Activated B cell treated with CpG ODN at 0.5 μM for 24 hours (primary cell): ENCODE measurements around the gene STX17. TPM values are rescaled to one million over a fixed set of nuclear protein-coding genes. Genes with fewer than 3 reads are reported as not detected.
"Not testable (repeated sequence)": the region's sequence is repeated elsewhere in the genome, so short reads cannot be mapped to it uniquely, and the experiment has no call there.

Source experiments
- ATAC-seq: fragments of 200-7000 bp; cut with Tn5 transposase; one replicate; pipeline ENCODE4 v1.10.0; 2021; ENCODE audit warnings: low read depth, mild to moderate bottlenecking, moderate library complexity
- CTCF ChIA-PET: fragments of 350-600 bp; sonication (Branson Sonifier 250); formaldehyde crosslinking; loops from one replicate; lab custom pipeline; 2021; ENCODE audit warnings: antibody characterized with exemption; lab: Charles Lee
- POLR2A ChIA-PET: fragments of 350-600 bp; sonication (Branson Sonifier 250); formaldehyde crosslinking; loops from one replicate; lab custom pipeline; 2021; ENCODE audit warnings: antibody characterized with exemption; lab: Charles Lee
- DNase-seq: peaks from one replicate; pipeline ENCODE4 v3.0.0; 2022
- H3K27ac Mint-ChIP-seq: one replicate; pipeline ENCODE4 v1.8.0; 2020; ENCODE audit warnings: mixed read lengths
- H3K27me3 Mint-ChIP-seq: one replicate; pipeline ENCODE4 v1.8.0; 2021; ENCODE audit warnings: mixed read lengths
- H3K36me3 Mint-ChIP-seq: one replicate; pipeline ENCODE4 v1.8.0; 2021; ENCODE audit warnings: low read depth, mixed read lengths
- H3K4me1 Mint-ChIP-seq: one replicate; pipeline ENCODE4 v1.8.0; 2021; ENCODE audit warnings: mixed read lengths
- H3K4me3 Mint-ChIP-seq: one replicate; pipeline ENCODE4 v1.8.0; 2020; ENCODE audit warnings: mild to moderate bottlenecking, mixed read lengths
- H3K9me3 Mint-ChIP-seq: one replicate; pipeline ENCODE4 v1.8.0; 2020; ENCODE audit warnings: mixed read lengths
- intact Hi-C: fragments of 100-400 bp; cut with micrococcal nuclease; formaldehyde crosslinking; loops from one replicate; pipeline ENCODE4 v1.15.1; 2024
- total RNA-seq: library from RNA; stranded (reverse); gene quantifications from 2 replicates; pipeline ENCODE4 v1.2.3, GENCODE V29; 2022
- TF ChIP-seq, protein P1 (sequence below): fragments of 200-600 bp; IDR thresholded peaks from one replicate; pipeline ENCODE4 v1.8.0; 2022; ENCODE audit warnings: antibody characterized with exemption, mild to moderate bottlenecking

STX17 gene
- 32.2 and 39.2 TPM in 2 replicates for total RNA-seq

GRCh38 chr9:99906403-99907207 is at the start of gene STX17:
TSS of gene STX17 (plus strand) at chr9:99906654. CDS start at chr9:99915240, 8,586 bp downstream.
- TF ChIP-seq, protein P1, sequence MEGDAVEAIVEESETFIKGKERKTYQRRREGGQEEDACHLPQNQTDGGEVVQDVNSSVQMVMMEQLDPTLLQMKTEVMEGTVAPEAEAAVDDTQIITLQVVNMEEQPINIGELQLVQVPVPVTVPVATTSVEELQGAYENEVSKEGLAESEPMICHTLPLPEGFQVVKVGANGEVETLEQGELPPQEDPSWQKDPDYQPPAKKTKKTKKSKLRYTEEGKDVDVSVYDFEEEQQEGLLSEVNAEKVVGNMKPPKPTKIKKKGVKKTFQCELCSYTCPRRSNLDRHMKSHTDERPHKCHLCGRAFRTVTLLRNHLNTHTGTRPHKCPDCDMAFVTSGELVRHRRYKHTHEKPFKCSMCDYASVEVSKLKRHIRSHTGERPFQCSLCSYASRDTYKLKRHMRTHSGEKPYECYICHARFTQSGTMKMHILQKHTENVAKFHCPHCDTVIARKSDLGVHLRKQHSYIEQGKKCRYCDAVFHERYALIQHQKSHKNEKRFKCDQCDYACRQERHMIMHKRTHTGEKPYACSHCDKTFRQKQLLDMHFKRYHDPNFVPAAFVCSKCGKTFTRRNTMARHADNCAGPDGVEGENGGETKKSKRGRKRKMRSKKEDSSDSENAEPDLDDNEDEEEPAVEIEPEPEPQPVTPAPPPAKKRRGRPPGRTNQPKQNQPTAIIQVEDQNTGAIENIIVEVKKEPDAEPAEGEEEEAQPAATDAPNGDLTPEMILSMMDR, result no peak

DNA sequence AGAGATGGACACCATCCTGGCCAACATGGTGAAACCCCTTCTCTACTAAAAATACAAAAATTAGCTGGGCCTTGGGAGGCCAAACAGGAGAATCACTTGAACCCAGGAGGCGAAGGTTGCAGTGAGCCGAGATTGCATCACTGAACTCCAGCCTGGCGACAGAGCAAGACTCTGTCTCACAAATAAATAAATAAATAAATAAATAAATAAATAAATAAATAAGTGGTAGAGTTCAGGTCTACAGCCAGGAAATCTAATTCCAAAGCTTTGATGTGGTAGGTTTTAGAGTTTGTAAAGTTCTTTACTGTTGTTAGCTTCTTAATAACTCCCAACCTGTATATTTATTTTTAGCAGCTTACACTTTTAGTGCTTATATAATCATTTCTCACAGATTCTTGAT is 48.9 kb upstream of the STX17 start:
- H3K4me1 Mint-ChIP-seq, ATAC-seq, H3K9me3 Mint-ChIP-seq, H3K27ac Mint-ChIP-seq, H3K27me3 Mint-ChIP-seq, DNase-seq, H3K4me3 Mint-ChIP-seq: not testable (repeated sequence)
- ChIA-PET POLR2A (interaction anchor here (0.5 kb wide), 1 partner anchor 232 kb away, joined by 3 read pairs; no protein-coding TSS in a partner anchor), CTCF (interaction anchor here (0.6 kb wide), 1 partner anchor 695 kb away, joined by 3 read pairs; no protein-coding TSS in a partner anchor)
- intact Hi-C loops, result loop anchor here (10.0 kb wide), 1 partner anchor 53 kb away; no protein-coding TSS in a partner anchor
- peaks cover 42% of the 10 kb centered on the region for H3K36me3 Mint-ChIP-seq

More at GRCh38 chr9:99906403-99907207, at the start of gene STX17:
- peak; percentile 87 for ATAC-seq
- Mint-ChIP-seq H3K36me3 (peaks cover 8% of the 10 kb centered on the region), H3K27ac (peak within 1 kb of the TSS; percentile 95), H3K4me1 (peaks cover 17% of the 10 kb centered on the region), H3K4me3 (peak within 1 kb of the TSS; percentile 98), H3K9me3 (no peaks in the 10 kb centered on the region), H3K27me3 (no peaks in the 10 kb centered on the region)
- ChIA-PET CTCF (interaction anchor here (0.7 to 1.1 kb wide), 2 partner anchors 82 to 1049 kb away, joined by 3 to 4 read pairs; no protein-coding TSS in a partner anchor), POLR2A (interaction anchor here (1.0 to 2.2 kb wide), 5 partner anchors 9 to 103 kb away, joined by 4 to 14 read pairs (median 6); partner anchors contain the start of gene NR4A3)
- peak; percentile 90 for DNase-seq
- intact Hi-C loops, result loop anchor here (1.0 to 10.0 kb wide), 6 partner anchors 56 to 802 kb away; partner anchors contain the start of genes ERP44, INVS, MSANTD3 and TGFBR1

- ATAC-seq, result no peak
- no peak for DNase-seq
- no peaks in the 10 kb centered on the region for H3K27me3 Mint-ChIP-seq
- H3K9me3 Mint-ChIP-seq, result no peaks in the 10 kb centered on the region
- no peak overlapping the region for H3K27ac Mint-ChIP-seq
- TF ChIP-seq, protein P1, result no peak
- H3K36me3 Mint-ChIP-seq, result peaks cover 42% of the 10 kb centered on the region
- intact Hi-C loops, result loop anchor here (10.0 kb wide), 1 partner anchor 53 kb away; no protein-coding TSS in a partner anchor
- H3K4me3 Mint-ChIP-seq, result no peak overlapping the region
- no peaks in the 10 kb centered on the region for H3K4me1 Mint-ChIP-seq
- ChIA-PET CTCF (no interaction called here), POLR2A (interaction anchor here (0.5 kb wide), 1 partner anchor 232 kb away, joined by 3 read pairs; no protein-coding TSS in a partner anchor)
Measured at GRCh38 chr9:99858087-99858486, 48.4 kb upstream of the STX17 start.

GRCh38 chr9:99859243-99859980 is 47.0 kb upstream of the STX17 start:
- TF ChIP-seq, protein P1, result no peak
- CTCF ChIA-PET, result no interaction called here
- H3K27me3 Mint-ChIP-seq, result no peaks in the 10 kb centered on the region
- intact Hi-C loops, result loop anchor here (10.0 kb wide), 1 partner anchor 55 kb away; no protein-coding TSS in a partner anchor
- H3K4me3 Mint-ChIP-seq, result no peak overlapping the region
- peaks cover 53% of the 10 kb centered on the region for H3K36me3 Mint-ChIP-seq
- H3K4me1 Mint-ChIP-seq, result no peaks in the 10 kb centered on the region
- POLR2A ChIA-PET, result no interaction called here
- H3K9me3 Mint-ChIP-seq, result no peaks in the 10 kb centered on the region
- no peak for DNase-seq
- no peak for ATAC-seq
- H3K27ac Mint-ChIP-seq, result no peak overlapping the region

GRCh38 chr9:99860266-99860665 is 46.2 kb upstream of the STX17 start:
- no peaks in the 10 kb centered on the region for H3K4me1 Mint-ChIP-seq
- POLR2A ChIA-PET, result no interaction called here
- TF ChIP-seq, protein P1, result no peak
- H3K9me3 Mint-ChIP-seq, result no peaks in the 10 kb centered on the region
- intact Hi-C loops, result no loop called here
- peaks cover 51% of the 10 kb centered on the region for H3K36me3 Mint-ChIP-seq
- no peak overlapping the region for H3K4me3 Mint-ChIP-seq
- H3K27ac Mint-ChIP-seq, result no peak overlapping the region
- no peaks in the 10 kb centered on the region for H3K27me3 Mint-ChIP-seq
- DNase-seq (no peak), ATAC-seq (no peak)
- CTCF ChIA-PET, result no interaction called here
